ENCODE data around the gene MLLT11.

The MLLT11 gene

GRCh38 chr1:151113877-151114276 lies 53.7 kb downstream of the MLLT11 start:
- no peak for DNase-seq
- Histone ChIP-seq H3K9me3 (ENCODE audit: severe bottlenecking) (no peaks in the 10 kb centered on the region), H3K27ac (no peak overlapping the region), H3K4me3 (ENCODE audit: low read depth, low read length) (no peak overlapping the region), H3K36me3 (peaks cover 12% of the 10 kb centered on the region), H3K27me3 (ENCODE audit: insufficient read depth, low read depth, severe bottlenecking) (no peaks in the 10 kb centered on the region)
- TF ChIP-seq, protein P1, sequence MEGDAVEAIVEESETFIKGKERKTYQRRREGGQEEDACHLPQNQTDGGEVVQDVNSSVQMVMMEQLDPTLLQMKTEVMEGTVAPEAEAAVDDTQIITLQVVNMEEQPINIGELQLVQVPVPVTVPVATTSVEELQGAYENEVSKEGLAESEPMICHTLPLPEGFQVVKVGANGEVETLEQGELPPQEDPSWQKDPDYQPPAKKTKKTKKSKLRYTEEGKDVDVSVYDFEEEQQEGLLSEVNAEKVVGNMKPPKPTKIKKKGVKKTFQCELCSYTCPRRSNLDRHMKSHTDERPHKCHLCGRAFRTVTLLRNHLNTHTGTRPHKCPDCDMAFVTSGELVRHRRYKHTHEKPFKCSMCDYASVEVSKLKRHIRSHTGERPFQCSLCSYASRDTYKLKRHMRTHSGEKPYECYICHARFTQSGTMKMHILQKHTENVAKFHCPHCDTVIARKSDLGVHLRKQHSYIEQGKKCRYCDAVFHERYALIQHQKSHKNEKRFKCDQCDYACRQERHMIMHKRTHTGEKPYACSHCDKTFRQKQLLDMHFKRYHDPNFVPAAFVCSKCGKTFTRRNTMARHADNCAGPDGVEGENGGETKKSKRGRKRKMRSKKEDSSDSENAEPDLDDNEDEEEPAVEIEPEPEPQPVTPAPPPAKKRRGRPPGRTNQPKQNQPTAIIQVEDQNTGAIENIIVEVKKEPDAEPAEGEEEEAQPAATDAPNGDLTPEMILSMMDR (IDR thresholded peaks at IDR 0.05; ENCODE audit: low read depth, low read length), result no peak

All from WERI-Rb-1 (cell line).